CD4-positive, alpha-beta T cell treated with Interleukin-17A for 4 hours (primary cell): Measurements from ENCODE around the gene TAF4B.
"Not testable (repeated sequence)": the region's sequence is repeated elsewhere in the genome, so short reads cannot be mapped to it uniquely, and the experiment has no call there.

Experiments used
- DNase-seq: peaks from one replicate; pipeline ENCODE4 v3.0.0-alpha.2; 2020; ENCODE audit warnings: mixed read lengths

TAF4B gene

DNA sequence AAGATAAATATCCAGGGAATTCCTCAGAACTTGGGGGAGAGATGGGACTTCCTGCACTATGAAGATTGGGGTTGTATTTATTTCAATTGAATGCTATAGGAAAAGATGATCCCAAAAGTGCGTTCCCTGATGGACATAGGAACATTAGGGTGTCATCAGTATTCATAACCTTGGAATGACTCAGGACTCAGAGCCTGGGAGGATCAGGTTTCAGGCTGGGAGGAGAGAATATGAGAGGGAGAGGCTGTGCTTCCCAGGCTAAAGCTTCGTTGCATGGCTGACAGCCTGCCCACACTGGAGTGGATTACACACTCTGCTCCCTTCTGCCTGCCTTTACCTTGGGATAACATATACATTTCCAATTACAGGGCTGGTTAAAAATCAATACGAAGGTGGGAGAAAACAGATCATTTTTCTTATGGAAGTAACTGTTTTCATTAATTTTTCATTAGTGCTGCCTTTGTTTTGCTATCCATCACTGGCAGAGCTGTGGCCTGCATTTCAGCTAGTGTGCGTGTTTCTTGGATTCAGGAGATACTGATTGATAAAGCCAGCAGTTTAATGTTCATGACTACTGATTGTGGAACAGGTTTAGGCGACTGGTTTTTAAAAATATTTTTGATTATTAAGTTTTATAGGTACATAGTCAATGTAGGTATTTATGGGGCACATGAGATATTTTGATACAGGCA is 203.4 kb downstream of the TAF4B start:
- no peak for DNase-seq

GRCh38 chr18:26432651-26433424 is 206.6 kb downstream of the TAF4B start:
- DNase-seq, result no peak

GRCh38 chr18:26434887-26435286 is 208.6 kb downstream of the TAF4B start:
- no peak for DNase-seq

DNA sequence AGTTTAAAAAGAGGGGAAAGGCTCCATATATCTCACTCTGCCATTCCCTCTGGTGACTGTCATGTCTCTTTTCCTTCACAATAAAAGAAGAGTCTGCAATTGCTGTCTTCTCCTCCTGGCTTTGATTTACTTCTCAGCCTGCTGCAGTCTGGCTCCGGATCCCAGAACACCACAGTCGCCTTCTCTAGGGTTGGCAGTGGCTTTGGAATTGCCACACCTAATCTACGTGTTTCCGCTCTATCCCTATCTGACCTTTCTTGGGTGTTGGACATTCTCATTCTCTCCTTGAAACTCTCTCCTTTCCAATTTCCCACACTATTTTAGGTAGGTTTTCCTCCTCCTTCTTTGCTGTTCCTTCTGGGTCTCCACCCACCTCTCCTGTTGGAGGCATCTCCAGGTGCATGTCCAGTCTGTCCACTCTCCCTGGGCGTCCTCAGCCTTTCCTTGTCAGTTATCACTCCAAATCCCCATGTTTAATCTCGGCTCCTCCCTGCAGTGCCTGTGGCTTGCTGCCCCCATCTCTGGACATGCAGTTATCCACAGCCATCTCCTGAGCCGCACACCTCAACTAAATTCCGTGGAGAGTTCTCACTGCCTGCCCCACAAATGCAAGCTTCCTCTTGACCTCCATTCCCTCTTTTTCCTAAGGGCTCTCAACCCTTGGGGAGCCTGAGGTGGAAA is 209.3 kb downstream of the TAF4B start:
- no peak for DNase-seq

GRCh38 chr18:26436176-26437051 is 210.2 kb downstream of the TAF4B start:
- no peak for DNase-seq

DNA sequence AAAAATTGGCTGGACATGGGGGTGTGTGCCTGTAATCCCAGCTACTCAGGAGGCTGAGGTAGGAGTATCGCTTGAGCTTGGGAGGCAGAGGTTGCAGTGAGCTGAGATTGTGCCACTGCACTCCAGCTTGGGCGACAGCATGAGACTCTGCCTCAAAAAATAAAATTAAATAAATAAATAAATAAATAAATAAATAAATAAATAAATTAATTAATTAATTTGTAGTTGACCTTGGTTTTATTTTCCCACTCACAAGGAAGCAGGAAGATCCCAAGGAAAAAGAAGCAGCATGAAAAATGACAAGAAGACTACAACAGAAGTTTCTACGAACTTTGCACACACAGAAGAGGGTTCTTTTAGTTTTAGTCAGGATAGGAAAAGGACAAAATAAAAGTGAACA is 211.4 kb downstream of the TAF4B start:
- DNase-seq, result not testable (repeated sequence)

DNA sequence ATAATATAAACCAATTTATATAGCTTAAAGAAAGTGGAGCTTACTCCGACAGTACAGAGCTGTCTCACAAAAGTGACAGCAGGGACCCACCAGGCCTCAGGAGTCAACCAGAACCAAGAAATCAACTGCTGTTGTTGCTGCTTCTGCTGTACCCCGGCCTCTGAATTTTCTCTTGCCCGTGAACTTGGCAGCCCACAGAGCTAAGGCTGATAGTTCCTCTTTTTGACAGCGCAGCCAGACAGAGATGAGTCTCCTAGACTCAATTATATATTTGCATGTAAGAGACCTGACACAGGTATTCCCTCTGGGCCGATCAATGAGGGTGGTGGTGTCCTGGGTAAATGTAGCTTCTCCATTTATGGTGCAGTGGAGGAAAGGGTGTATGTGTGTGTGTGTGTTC is 212.7 kb downstream of the TAF4B start:
- no peak for DNase-seq

DNA sequence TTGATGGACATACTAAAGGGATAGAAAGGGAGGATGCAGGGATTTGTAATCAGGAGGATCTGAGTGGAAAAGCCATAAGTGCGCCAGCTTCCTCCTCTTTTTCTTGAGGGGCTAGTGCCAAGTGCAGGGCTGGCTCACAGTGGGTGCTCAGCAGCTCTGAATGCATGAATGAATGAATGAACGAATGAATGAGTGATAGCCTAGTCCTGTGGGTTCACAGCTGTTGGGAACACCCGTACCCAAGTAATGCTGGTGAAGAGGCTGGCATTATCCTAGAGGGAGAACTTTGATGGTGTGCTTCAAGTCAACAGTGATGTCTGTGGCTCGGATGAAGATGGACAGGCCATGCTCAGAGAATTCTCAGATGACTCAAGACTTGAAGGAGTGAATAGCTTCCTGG is 213.3 kb downstream of the TAF4B start:
- DNase-seq, result no peak

DNA sequence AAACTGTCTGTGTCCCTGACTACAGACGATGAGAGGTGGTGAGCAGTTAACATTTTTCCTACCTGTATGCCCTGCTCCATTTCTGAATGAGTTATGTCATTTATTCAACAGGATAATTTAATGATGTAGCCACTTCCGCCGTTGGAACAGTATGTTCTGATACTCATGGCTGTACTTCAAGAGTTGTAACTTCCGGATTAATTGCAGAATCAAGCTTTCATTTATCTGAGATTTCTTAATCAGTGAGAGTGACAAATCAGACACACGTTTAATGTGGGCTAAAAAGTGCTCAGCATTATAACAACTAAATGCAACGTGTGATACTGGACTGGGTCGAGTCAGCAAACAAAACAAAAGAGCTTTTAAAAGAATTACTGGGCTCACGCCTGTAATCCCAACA is 214.4 kb downstream of the TAF4B start:
- DNase-seq, result no peak
